Keratinocyte (primary cell): ENCODE measurements around the gene LRRC52. TPM values are rescaled to one million over a fixed set of nuclear protein-coding genes. Genes with fewer than 3 reads are reported as not detected.

Experiments
- DNase-seq: peaks from one replicate; pipeline ENCODE4 v3.0.0-alpha.2; 2011; ENCODE audit warnings: low read depth, missing footprints, low spot score
- FAIRE-seq: peaks from 2 replicates; lab custom pipeline; 2011; peaks lifted over from hg19 to GRCh38; lab: Jason Lieb, UNC
- H2AFZ ChIP-seq: 2 replicates; pipeline ENCODE4 v1.6.0; 2012; ENCODE audit warnings: low read length, control low read depth, inconsistent platforms; ENCODE audit not compliant: control insufficient read depth
- H3K27ac ChIP-seq: 2 replicates; pipeline ENCODE4 v1.5.1; 2011; ENCODE audit warnings: low read length; ENCODE audit not compliant: control insufficient read depth, insufficient read depth
- H3K27me3 ChIP-seq: 3 replicates; pipeline ENCODE4 v1.6.0; 2011; ENCODE audit warnings: low read length; ENCODE audit not compliant: control insufficient read depth, insufficient read depth; ENCODE audit errors: extremely low read depth
- H3K36me3 ChIP-seq, 2 experiments: 2 replicates in 1 of 2; 3 replicates in 1 of 2; pipeline ENCODE4 v1.5.1; 2011; ENCODE audit warnings: low read length in 2 of 2, mild to moderate bottlenecking in 1 of 2; ENCODE audit not compliant: control insufficient read depth in 2 of 2, insufficient read depth in 2 of 2; ENCODE audit errors: extremely low read depth in 1 of 2
- H3K4me1 ChIP-seq: 3 replicates; pipeline ENCODE4 v1.5.1; 2011; ENCODE audit warnings: low read length; ENCODE audit not compliant: control insufficient read depth, insufficient read depth; ENCODE audit errors: extremely low read depth
- H3K4me2 ChIP-seq: 3 replicates; pipeline ENCODE4 v1.6.0; 2011; ENCODE audit warnings: low read depth, low read length; ENCODE audit not compliant: control insufficient read depth, insufficient read depth; ENCODE audit errors: extremely low read depth
- H3K4me3 ChIP-seq, 3 experiments: fragments of 200-600 bp in 1 of 3; sonication (generic) in 1 of 3; 2 replicates in 2 of 3; 3 replicates in 1 of 3; pipeline ENCODE4 v1.5.1; 2011 to 2016; ENCODE audit warnings: low read length in 3 of 3, mild to moderate bottlenecking in 3 of 3, control low read depth in 2 of 3, inconsistent platforms in 1 of 3, low read depth in 1 of 3, mixed read lengths in 1 of 3, mixed run types in 1 of 3, moderate library complexity in 1 of 3; ENCODE audit not compliant: control insufficient read depth in 2 of 3, insufficient read depth in 2 of 3; ENCODE audit errors: extremely low read depth in 1 of 3
- H3K79me2 ChIP-seq: 2 replicates; pipeline ENCODE4 v1.6.0; 2012; ENCODE audit warnings: low read length; ENCODE audit not compliant: control insufficient read depth, insufficient read depth
- H3K9ac ChIP-seq: 3 replicates; pipeline ENCODE4 v1.6.0; 2011; ENCODE audit warnings: low read length; ENCODE audit not compliant: control insufficient read depth, insufficient read depth; ENCODE audit errors: extremely low read depth
- H3K9me1 ChIP-seq: 3 replicates; pipeline ENCODE4 v1.6.0; 2011; ENCODE audit warnings: low read length; ENCODE audit not compliant: control insufficient read depth, insufficient read depth; ENCODE audit errors: extremely low read depth
- H3K9me3 ChIP-seq: 2 replicates; pipeline ENCODE4 v1.5.1; 2012; ENCODE audit warnings: low read depth, low read length; ENCODE audit not compliant: control insufficient read depth
- H4K20me1 ChIP-seq: 3 replicates; pipeline ENCODE4 v1.6.0; 2011; ENCODE audit warnings: low read length; ENCODE audit not compliant: control insufficient read depth, insufficient read depth; ENCODE audit errors: extremely low read depth
- EZH2 ChIP-seq: IDR thresholded peaks from one replicate; pipeline ENCODE4 v1.6.1; 2012; ENCODE audit warnings: inconsistent platforms, mild to moderate bottlenecking, low read length, moderate library complexity
- dilution Hi-C: fragments of 300-500 bp; cut with MboI; formaldehyde crosslinking; loops from one replicate; pipeline ENCODE4 v1.7.0; 2020; ENCODE audit warnings: low sequenced_read_pairs; ENCODE audit not compliant: extremely low pct_ligation_motif_present
- polyA plus RNA-seq, 5 experiments: library from polyadenylated mRNA; depleted of rRNA in 3 of 5; stranded (reverse) in 3 of 5; stranded (forward) in 1 of 5; unstranded in 1 of 5; fragments of >200 nt; gene quantifications; 1 replicate in 1 of 5; 2 replicates in 3 of 5; 3 replicates in 1 of 5; pipeline versions ENCODE4 v1.2.1 to v1.2.3, GENCODE V29; 2011 to 2012; ENCODE audit warnings: missing spikeins in 2 of 5, low read depth in 1 of 5, low replicate concordance in 1 of 5
- TF ChIP-seq, protein P1 (sequence below), 3 experiments: IDR thresholded peaks in 1 of 3; conservative IDR thresholded peaks in 1 of 3; optimal IDR thresholded peaks in 1 of 3; 2 replicates in 2 of 3; 3 replicates in 1 of 3; pipeline versions ENCODE3 to v1.5.1; 2011; ENCODE audit warnings: low read length in 3 of 3, mild to moderate bottlenecking in 3 of 3, moderate library complexity in 2 of 3, control low read depth in 1 of 3, inconsistent platforms in 1 of 3; ENCODE audit not compliant: insufficient read depth in 2 of 3; ENCODE audit errors: extremely low read depth in 1 of 3

Gene LRRC52
- polyA plus RNA-seq, 1 donor (not counting 4 experiments of a cell fraction or from before 2014, with no cell fraction given), result not detected

DNA sequence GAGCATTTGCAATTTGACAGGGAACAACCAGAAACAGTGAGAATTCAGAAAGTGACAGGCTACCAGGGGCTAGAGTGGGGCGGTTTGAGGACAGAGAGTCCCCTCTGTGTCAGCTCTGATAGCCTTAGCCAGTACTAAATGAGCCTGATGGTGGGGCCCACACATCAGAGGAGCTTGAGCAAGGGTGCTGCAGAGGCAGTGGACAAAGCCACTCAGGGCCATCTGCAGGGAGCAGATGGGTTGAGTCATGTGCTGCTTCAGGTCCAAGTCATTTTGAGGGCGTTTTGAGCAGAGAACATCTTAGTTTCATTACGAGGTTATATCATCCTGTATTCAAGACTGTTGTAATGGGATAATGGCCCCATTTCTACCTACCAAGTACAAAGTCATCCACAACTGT, 7.7 kb downstream of the LRRC52 start:
- TF ChIP-seq, protein P1, sequence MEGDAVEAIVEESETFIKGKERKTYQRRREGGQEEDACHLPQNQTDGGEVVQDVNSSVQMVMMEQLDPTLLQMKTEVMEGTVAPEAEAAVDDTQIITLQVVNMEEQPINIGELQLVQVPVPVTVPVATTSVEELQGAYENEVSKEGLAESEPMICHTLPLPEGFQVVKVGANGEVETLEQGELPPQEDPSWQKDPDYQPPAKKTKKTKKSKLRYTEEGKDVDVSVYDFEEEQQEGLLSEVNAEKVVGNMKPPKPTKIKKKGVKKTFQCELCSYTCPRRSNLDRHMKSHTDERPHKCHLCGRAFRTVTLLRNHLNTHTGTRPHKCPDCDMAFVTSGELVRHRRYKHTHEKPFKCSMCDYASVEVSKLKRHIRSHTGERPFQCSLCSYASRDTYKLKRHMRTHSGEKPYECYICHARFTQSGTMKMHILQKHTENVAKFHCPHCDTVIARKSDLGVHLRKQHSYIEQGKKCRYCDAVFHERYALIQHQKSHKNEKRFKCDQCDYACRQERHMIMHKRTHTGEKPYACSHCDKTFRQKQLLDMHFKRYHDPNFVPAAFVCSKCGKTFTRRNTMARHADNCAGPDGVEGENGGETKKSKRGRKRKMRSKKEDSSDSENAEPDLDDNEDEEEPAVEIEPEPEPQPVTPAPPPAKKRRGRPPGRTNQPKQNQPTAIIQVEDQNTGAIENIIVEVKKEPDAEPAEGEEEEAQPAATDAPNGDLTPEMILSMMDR (optimal IDR thresholded peaks at IDR 0.05 in 1 of 3, IDR thresholded peaks at IDR 0.05 in 1 of 3, conservative IDR thresholded peaks at IDR 0.05 in 1 of 3; ENCODE audit: extremely low read depth in 1 of 3, insufficient read depth in 2 of 3, low read length in 3 of 3), result no peak
- no peak for TF ChIP-seq EZH2
- FAIRE-seq, result no peak

GRCh38 chr1:165560883-165561656, 17.3 kb downstream of the LRRC52 start:
- FAIRE-seq, result no peak
- TF ChIP-seq, protein P1 (optimal IDR thresholded peaks at IDR 0.05 in 1 of 3, IDR thresholded peaks at IDR 0.05 in 1 of 3, conservative IDR thresholded peaks at IDR 0.05 in 1 of 3; ENCODE audit: extremely low read depth in 1 of 3, insufficient read depth in 2 of 3, low read length in 3 of 3), result no peak
- TF ChIP-seq EZH2, result no peak
- Histone ChIP-seq H4K20me1 (no peaks in the 10 kb centered on the region), H3K9ac (no peak overlapping the region), H3K4me2 (no peak overlapping the region), H2AFZ (no peak overlapping the region), H3K4me3 (no peak overlapping the region), H3K27ac (no peak overlapping the region), H3K27me3 (peaks cover 25% of the 10 kb centered on the region), H3K9me3 (no peaks in the 10 kb centered on the region), H3K4me1 (no peaks in the 10 kb centered on the region), H3K9me1 (no peaks in the 10 kb centered on the region), H3K79me2 (no peaks in the 10 kb centered on the region), H3K36me3 (no peaks in the 10 kb centered on the region)
- DNase-seq, result no peak
- dilution Hi-C loops, result no loop called here

More for the DNA sequence above, 7.7 kb downstream of the LRRC52 start:
- no peak overlapping the region for H2AFZ ChIP-seq
- no peaks in the 10 kb centered on the region for H3K4me1 ChIP-seq
- no peak overlapping the region for H3K4me3 ChIP-seq
- no peaks in the 10 kb centered on the region for H3K79me2 ChIP-seq
- no peak overlapping the region for H3K4me2 ChIP-seq
- H3K36me3 ChIP-seq, result no peaks in the 10 kb centered on the region
- no peaks in the 10 kb centered on the region for H3K9me1 ChIP-seq
- DNase-seq, result no peak
- H3K27me3 ChIP-seq, result no peaks in the 10 kb centered on the region
- dilution Hi-C loops, result no loop called here
- H3K27ac ChIP-seq, result no peak overlapping the region
- H3K9ac ChIP-seq, result no peak overlapping the region
- H3K9me3 ChIP-seq, result no peaks in the 10 kb centered on the region
- no peaks in the 10 kb centered on the region for H4K20me1 ChIP-seq
